Breast epithelium (tissue), 4 donors: Measurements from ENCODE around the gene AFF3. TPM values are rescaled to one million over a fixed set of nuclear protein-coding genes. Genes with fewer than 3 reads are reported as not detected.

Experiments used
- DNase-seq, 2 donors: peaks; one replicate each; pipeline ENCODE4 v3.0.0-alpha.2; 2019; ENCODE audit warnings: low spot score in 2 of 2
- H3K27ac ChIP-seq, 2 donors: fragments of 200-600 bp; sonication (generic) in 1 of 2; one replicate each; pipeline ENCODE4 v1.5.1; 2016 to 2019; ENCODE audit warnings: mild to moderate bottlenecking in 1 of 2
- H3K27me3 ChIP-seq, 2 donors: fragments of 200-600 bp; sonication (generic) in 1 of 2; one replicate each; pipeline versions ENCODE4 v1.5.1 to v1.6.0; 2017 to 2019; ENCODE audit warnings: control low read depth in 1 of 2, mild to moderate bottlenecking in 1 of 2
- H3K36me3 ChIP-seq: fragments of 200-600 bp; one replicate; pipeline ENCODE4 v1.5.1; 2019
- H3K4me1 ChIP-seq, 2 donors: fragments of 200-600 bp; sonication (generic); one replicate each; pipeline ENCODE4 v1.5.1; 2016 to 2019; ENCODE audit warnings: control low read depth in 1 of 2
- H3K4me3 ChIP-seq, 3 donors: fragments of 200-600 bp; sonication (generic); 1 replicate in 2 of 3; 2 replicates in 1 of 3; pipeline ENCODE4 v1.5.1; 2016 to 2019; ENCODE audit warnings: mild to moderate bottlenecking in 3 of 3, moderate library complexity in 2 of 3
- H3K9me3 ChIP-seq, 2 donors: fragments of 200-600 bp; sonication (generic) in 1 of 2; one replicate each; pipeline ENCODE4 v1.5.1; 2016 to 2019; ENCODE audit warnings: control low read depth in 1 of 2
- CTCF ChIP-seq, 3 donors: fragments of 450-650 bp; IDR thresholded peaks; one replicate each; pipeline ENCODE4 v1.5.1; 2016 to 2017; ENCODE audit warnings: antibody characterized with exemption in 3 of 3, mild to moderate bottlenecking in 3 of 3, moderate library complexity in 3 of 3
- POLR2A ChIP-seq: fragments of 450-650 bp; IDR thresholded peaks from one replicate; pipeline ENCODE4 v1.6.1; 2016; ENCODE audit warnings: antibody characterized with exemption, mild to moderate bottlenecking, moderate library complexity
- POLR2AphosphoS5 ChIP-seq, 3 donors: sonication (generic); formaldehyde crosslinking; IDR thresholded peaks; one replicate each; pipeline ENCODE4 v1.6.1; 2017; ENCODE audit warnings: antibody characterized with exemption in 3 of 3
- intact Hi-C: fragments of 100-400 bp; cut with DNase I; formaldehyde crosslinking; loops from one replicate; pipeline ENCODE4 v1.15.1; 2023; ENCODE audit warnings: low total_unique reads
- total RNA-seq, 3 donors: library from RNA; depleted of rRNA; stranded (reverse); fragments of >200 nt; gene quantifications; one replicate each; pipeline ENCODE4 v1.1.0, GENCODE V29; 2016

The AFF3 gene
- total RNA-seq, 3 donors from 2014 or later, result 8.2 to 116 (median 63.6) TPM

GRCh38 chr2:99784946-99785345 is 357.4 kb downstream of the AFF3 start:
- H3K36me3 ChIP-seq, result no peaks in the 10 kb centered on the region
- no peaks in the 10 kb centered on the region for H3K27me3 ChIP-seq
- H3K27ac ChIP-seq, result no peak overlapping the region
- H3K4me3 ChIP-seq, result no peak overlapping the region
- DNase-seq, result no peak
- TF ChIP-seq POLR2A (no peak), CTCF (IDR thresholded peaks at IDR 0.05) (no peak), POLR2AphosphoS5 (IDR thresholded peaks at IDR 0.05) (no peak)
- intact Hi-C loops, result no loop called here
- no peaks in the 10 kb centered on the region for H3K4me1 ChIP-seq
- H3K9me3 ChIP-seq, result no peaks in the 10 kb centered on the region

GRCh38 chr2:99784282-99784681 is 358.1 kb downstream of the AFF3 start:
- Histone ChIP-seq H3K9me3 (no peaks in the 10 kb centered on the region), H3K36me3 (no peaks in the 10 kb centered on the region), H3K27ac (no peak overlapping the region), H3K4me3 (no peak overlapping the region), H3K27me3 (no peaks in the 10 kb centered on the region), H3K4me1 (no peaks in the 10 kb centered on the region)
- DNase-seq, result no peak
- TF ChIP-seq POLR2AphosphoS5 (IDR thresholded peaks at IDR 0.05) (no peak), POLR2A (no peak), CTCF (IDR thresholded peaks at IDR 0.05) (no peak)
- intact Hi-C loops, result no loop called here

GRCh38 chr2:99780276-99780675 is 362.1 kb downstream of the AFF3 start:
- no peaks in the 10 kb centered on the region for H3K4me1 ChIP-seq
- H3K4me3 ChIP-seq, result no peak overlapping the region
- no peak overlapping the region for H3K27ac ChIP-seq
- no peaks in the 10 kb centered on the region for H3K36me3 ChIP-seq
- no peaks in the 10 kb centered on the region for H3K27me3 ChIP-seq
- intact Hi-C loops, result no loop called here
- TF ChIP-seq CTCF (IDR thresholded peaks at IDR 0.05), result no peak
- TF ChIP-seq POLR2A, result no peak
- DNase-seq, result no peak
- H3K9me3 ChIP-seq, result no peaks in the 10 kb centered on the region

- no peak for TF ChIP-seq POLR2AphosphoS5 (IDR thresholded peaks at IDR 0.05)
- H3K27ac ChIP-seq, result no peak overlapping the region
- H3K4me1 ChIP-seq, result no peaks in the 10 kb centered on the region
- H3K36me3 ChIP-seq, result no peaks in the 10 kb centered on the region
- H3K27me3 ChIP-seq, result no peaks in the 10 kb centered on the region
- no peak overlapping the region for H3K4me3 ChIP-seq
- intact Hi-C loops, result no loop called here
- H3K9me3 ChIP-seq, result peaks cover 0 to under 1% of the 10 kb centered on the region in 2 donors
- DNase-seq, result no peak
Measured at GRCh38 chr2:99779276-99779675, 363.1 kb downstream of the AFF3 start.

- DNase-seq, result no peak
- Histone ChIP-seq H3K4me3 (no peak overlapping the region), H3K27ac (no peak overlapping the region), H3K36me3 (no peaks in the 10 kb centered on the region), H3K9me3 (peaks cover 0 to 3% of the 10 kb centered on the region in 2 donors), H3K27me3 (no peaks in the 10 kb centered on the region), H3K4me1 (no peaks in the 10 kb centered on the region)
- intact Hi-C loops, result no loop called here
- TF ChIP-seq CTCF (IDR thresholded peaks at IDR 0.05) (no peak), POLR2A (no peak), POLR2AphosphoS5 (IDR thresholded peaks at IDR 0.05) (no peak)
Measured at GRCh38 chr2:99777656-99778290, 364.6 kb downstream of the AFF3 start.
